Regular cardiac myocyte (primary cell): ENCODE measurements around the gene MLLT3. TPM values are rescaled to one million over a fixed set of nuclear protein-coding genes. Genes with fewer than 3 reads are reported as not detected.

Experiments
- total RNA-seq: library from RNA; depleted of rRNA; stranded (reverse); fragments of >200 nt; gene quantifications from 2 replicates; pipeline ENCODE4 v1.2.3, GENCODE V29; 2014

MLLT3 gene
- total RNA-seq: 27.8 and 32.7 TPM in 2 replicates

GRCh38 chr9:20622330-20623020, at the start of gene MLLT3:
Gene MLLT3, minus strand, starts transcription at chr9:20622499.

Other genes with a start within 250 kb of the MLLT3 start
- 60.2 and 93.6 TPM in 2 replicates for gene FOCAD, start 61.8 kb upstream of the MLLT3 start, total RNA-seq